Activated CD4-positive, alpha-beta memory T cell treated with anti-CD3 and anti-CD28 coated beads, Interleukin-2, amount 10 ng/mL, durations not matched to agents 7 days and 5 days (primary cell): ENCODE data around the gene TMEM89. TPM values are rescaled to one million over a fixed set of nuclear protein-coding genes. Genes with fewer than 3 reads are reported as not detected.

Experiments
- CTCF ChIA-PET: fragments of 350-600 bp; sonication (Branson Sonifier 250); formaldehyde crosslinking; loops from one replicate; lab custom pipeline; 2021; ENCODE audit warnings: antibody characterized with exemption, inconsistent platforms; lab: Charles Lee
- POLR2A ChIA-PET: fragments of 350-600 bp; sonication (Branson Sonifier 250); formaldehyde crosslinking; loops from one replicate; lab custom pipeline; 2021; ENCODE audit warnings: antibody characterized with exemption; lab: Charles Lee
- DNase-seq: peaks from one replicate; pipeline ENCODE4 v3.0.0-alpha.2; 2020
- H3K27ac Mint-ChIP-seq: one replicate; pipeline ENCODE4 v1.8.0; 2021; ENCODE audit warnings: mild to moderate bottlenecking, mixed read lengths
- H3K27me3 Mint-ChIP-seq: one replicate; pipeline ENCODE4 v1.8.0; 2021; ENCODE audit warnings: mixed read lengths
- H3K36me3 Mint-ChIP-seq: one replicate; pipeline ENCODE4 v1.8.0; 2021; ENCODE audit warnings: low read depth, mixed read lengths
- H3K4me1 Mint-ChIP-seq: one replicate; pipeline ENCODE4 v1.8.0; 2021; ENCODE audit warnings: mixed read lengths
- H3K4me3 Mint-ChIP-seq: one replicate; pipeline ENCODE4 v1.8.0; 2021; ENCODE audit warnings: mild to moderate bottlenecking, mixed read lengths
- H3K9me3 Mint-ChIP-seq: one replicate; pipeline ENCODE4 v1.8.0; 2021; ENCODE audit warnings: mixed read lengths
- total RNA-seq, 2 experiments: library from RNA; stranded (reverse); gene quantifications; one replicate each; pipeline ENCODE4 v1.2.3, GENCODE V29; 2021

The TMEM89 gene
- total RNA-seq, 2 experiments from 2014 or later, result not detected

DNA sequence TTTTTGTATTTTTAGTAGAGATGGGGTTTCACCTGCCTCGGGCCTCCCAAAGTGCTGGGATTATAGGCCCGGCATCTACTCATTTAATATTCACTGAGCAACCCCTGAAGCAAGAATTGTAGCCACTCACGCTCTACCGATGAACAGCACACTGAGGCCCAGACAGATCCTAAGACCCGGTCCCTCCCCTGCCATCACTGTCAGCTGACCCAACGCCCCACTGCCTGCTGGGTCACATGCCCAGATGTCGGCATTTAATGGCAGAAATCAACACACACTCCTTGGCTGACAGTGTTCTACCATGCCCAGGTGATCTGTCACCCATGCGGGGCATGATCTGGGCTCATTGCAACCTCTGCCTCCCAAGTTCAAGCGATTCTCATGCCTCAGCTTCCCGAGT is 3.2 kb upstream of the TMEM89 start:
- peaks cover 44% of the 10 kb centered on the region for H3K36me3 Mint-ChIP-seq
- DNase-seq, result no peak
- no peak overlapping the region for H3K4me3 Mint-ChIP-seq
- POLR2A ChIA-PET, result interaction anchor here (2.4 kb wide), 1 partner anchor 10 kb away, joined by 13 read pairs; the partner anchor contains the start of gene SLC26A6
- CTCF ChIA-PET, result interaction anchor here (0.6 to 1.1 kb wide), 2 partner anchors 9 to 11 kb away, joined by 3 to 4 read pairs; partner anchors contain the start of gene SLC26A6
- H3K27ac Mint-ChIP-seq, result no peak overlapping the region
- H3K27me3 Mint-ChIP-seq, result no peaks in the 10 kb centered on the region
- no peaks in the 10 kb centered on the region for H3K9me3 Mint-ChIP-seq
- H3K4me1 Mint-ChIP-seq, result peaks cover 11% of the 10 kb centered on the region

DNA sequence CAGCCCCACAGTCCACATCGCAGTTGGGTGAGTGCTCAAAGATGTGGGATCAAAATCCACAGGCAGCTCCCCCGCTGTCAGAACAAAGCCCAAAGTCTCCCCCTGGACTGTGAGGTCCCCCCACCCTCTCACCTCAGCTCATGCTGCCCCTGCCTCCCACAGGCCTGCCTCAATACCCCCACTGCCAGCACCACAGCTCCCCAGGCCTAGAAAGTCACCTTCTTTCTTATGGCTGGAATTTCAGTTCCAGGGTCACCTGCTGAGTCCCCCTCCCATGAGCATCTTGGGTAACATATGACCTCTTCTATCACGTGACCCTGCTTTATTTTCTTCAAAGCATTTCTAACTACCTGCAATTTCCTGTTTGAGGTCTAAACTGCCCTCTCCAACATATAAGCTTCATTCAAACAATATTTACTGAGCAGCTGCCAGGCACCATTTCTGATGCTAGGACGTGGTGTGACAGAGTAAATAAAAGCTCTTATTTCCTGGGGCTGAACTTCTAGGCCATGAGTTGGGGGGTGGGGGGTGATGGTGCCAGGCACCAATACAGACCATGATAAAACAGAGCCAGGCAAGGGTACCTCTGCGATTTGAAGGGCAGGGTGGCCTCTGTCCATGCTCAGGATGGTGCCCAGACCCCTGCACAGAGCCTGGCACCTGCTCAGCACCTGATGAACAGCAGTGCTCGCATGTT is 2.4 kb upstream of the TMEM89 start:
- no peak for DNase-seq
- H3K27ac Mint-ChIP-seq, result peak overlapping the region; percentile 45
- no peaks in the 10 kb centered on the region for H3K27me3 Mint-ChIP-seq
- no peak overlapping the region for H3K4me3 Mint-ChIP-seq
- peaks cover 11% of the 10 kb centered on the region for H3K4me1 Mint-ChIP-seq
- H3K36me3 Mint-ChIP-seq, result peaks cover 37% of the 10 kb centered on the region
- H3K9me3 Mint-ChIP-seq, result no peaks in the 10 kb centered on the region
- ChIA-PET POLR2A (interaction anchor here (0.9 to 2.4 kb wide), 4 partner anchors 9 to 11 kb away, joined by 3 to 13 read pairs (median 4); partner anchors contain the start of gene SLC26A6), CTCF (interaction anchor here (0.5 to 1.2 kb wide), 5 partner anchors 10 to 223 kb away, joined by 3 to 4 read pairs (median 3); partner anchors contain the start of genes SLC26A6 and UQCRC1)

DNA sequence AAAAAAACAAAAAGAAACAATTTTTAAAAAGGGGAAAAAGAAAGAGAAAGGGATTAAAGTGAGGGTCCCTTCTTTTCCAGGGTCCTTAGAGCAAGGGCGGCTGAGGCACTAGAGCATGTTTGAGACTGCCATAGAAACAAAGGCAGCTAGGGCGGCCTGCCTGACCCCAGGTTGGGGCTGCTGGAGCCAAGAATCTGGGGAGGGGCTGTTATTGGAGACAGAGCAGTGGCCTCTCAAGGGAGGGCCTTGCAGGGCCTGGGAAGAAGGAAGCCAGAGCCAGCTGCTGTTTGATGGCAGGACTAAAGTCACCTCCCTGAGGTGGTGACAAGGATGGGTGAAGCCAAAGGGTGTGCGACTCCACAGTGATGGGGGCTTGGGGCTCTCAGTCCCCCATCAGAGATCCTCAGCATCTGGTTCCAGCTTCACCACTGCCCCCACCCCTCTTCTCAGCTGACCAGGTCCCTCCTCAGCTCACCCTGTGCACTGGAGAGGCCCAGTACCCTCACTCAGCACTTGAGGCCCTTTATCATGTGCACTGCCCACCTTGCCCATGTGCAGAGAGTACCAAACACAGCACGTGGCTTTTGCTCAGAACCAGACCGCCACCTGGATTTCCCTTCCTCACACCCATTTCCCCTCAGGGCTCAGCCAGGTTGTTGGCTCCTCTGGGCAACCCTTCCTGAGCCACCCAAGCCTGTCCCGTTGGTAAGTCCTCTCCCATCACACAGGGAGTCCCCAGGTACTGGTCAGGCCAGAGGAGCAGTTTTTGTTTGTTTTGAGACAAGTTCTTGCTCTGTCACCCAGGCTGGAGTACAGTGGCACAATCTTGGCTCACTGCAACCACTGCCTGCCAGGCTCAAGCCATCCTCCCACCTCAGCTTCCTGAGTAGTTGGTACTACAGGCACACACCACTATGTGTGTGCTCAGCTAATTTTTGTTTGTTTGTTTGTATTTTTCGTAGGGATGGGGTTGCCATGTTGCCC is 1.7 kb downstream of the TMEM89 start:
- Mint-ChIP-seq H3K4me3 (no peak overlapping the region), H3K9me3 (peaks cover 18% of the 10 kb centered on the region), H3K27ac (no peak overlapping the region), H3K4me1 (peaks cover 10% of the 10 kb centered on the region), H3K36me3 (peaks cover 29% of the 10 kb centered on the region), H3K27me3 (no peaks in the 10 kb centered on the region)
- no peak for DNase-seq
- ChIA-PET POLR2A (interaction anchor here (1.2 kb wide), 1 partner anchor 10 kb away, joined by 3 read pairs; the partner anchor contains the start of gene UQCRC1), CTCF (no interaction called here)

DNA sequence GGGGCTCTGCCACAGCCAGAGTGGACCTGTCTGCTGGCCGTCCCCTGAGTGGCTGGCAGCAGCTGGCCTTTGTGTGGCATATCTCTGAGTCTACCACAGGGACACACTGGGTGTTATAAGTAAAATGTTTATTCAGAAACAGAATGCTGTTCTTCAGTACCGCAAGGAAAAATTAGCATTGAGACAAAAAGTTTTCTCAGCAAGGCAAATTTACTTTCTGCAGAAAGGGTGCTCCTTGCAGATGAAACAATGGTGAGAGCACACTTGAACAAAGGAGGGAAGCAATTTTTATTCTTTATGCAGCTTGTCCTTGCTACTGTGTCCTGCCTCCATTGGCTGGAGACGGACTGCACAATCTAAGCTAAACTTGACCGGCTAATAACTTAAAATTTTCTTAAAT is 4.0 kb downstream of the TMEM89 start:
- Mint-ChIP-seq H3K27me3 (no peaks in the 10 kb centered on the region), H3K27ac (no peak overlapping the region), H3K4me3 (no peak overlapping the region), H3K36me3 (peaks cover 26% of the 10 kb centered on the region), H3K4me1 (peaks cover 13% of the 10 kb centered on the region), H3K9me3 (peaks cover 18% of the 10 kb centered on the region)
- POLR2A ChIA-PET, result no interaction called here
- CTCF ChIA-PET, result interaction anchor here (0.6 kb wide), 1 partner anchor 8 kb away, joined by 3 read pairs; the partner anchor contains the start of gene UQCRC1
- DNase-seq, result no peak

DNA sequence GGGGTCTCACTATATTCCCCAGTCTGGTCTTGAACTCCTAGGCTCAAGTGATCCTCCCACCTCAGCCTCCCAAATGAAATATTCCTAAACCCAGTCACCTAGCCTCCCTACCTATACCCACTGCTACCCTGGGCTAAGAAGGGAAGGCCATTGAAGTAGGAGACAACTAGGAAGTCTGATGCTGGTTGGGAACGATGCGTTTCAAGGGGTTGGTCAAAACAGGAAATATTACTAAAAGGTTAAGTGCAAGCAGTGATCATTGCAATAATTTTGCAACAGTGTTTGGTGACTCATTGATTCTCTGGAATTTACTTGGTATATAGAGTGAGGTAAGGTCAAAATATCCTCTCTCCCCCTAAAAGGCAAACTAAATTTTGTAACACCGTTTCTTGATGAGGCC is 7.5 kb downstream of the TMEM89 start:
- peaks cover 18% of the 10 kb centered on the region for H3K9me3 Mint-ChIP-seq
- H3K27ac Mint-ChIP-seq, result peak overlapping the region; percentile 79
- no peak for DNase-seq
- ChIA-PET POLR2A (interaction anchor here (1.1 kb wide), 1 partner anchor 10 kb away, joined by 3 read pairs; no protein-coding TSS in a partner anchor), CTCF (interaction anchor here (0.7 to 2.2 kb wide), 2 partner anchors 213 to 850 kb away, joined by 3 to 10 read pairs; no protein-coding TSS in a partner anchor)
- H3K4me1 Mint-ChIP-seq, result peaks cover 21% of the 10 kb centered on the region
- no peak overlapping the region for H3K4me3 Mint-ChIP-seq
- no peaks in the 10 kb centered on the region for H3K27me3 Mint-ChIP-seq
- peaks cover 19% of the 10 kb centered on the region for H3K36me3 Mint-ChIP-seq

DNA sequence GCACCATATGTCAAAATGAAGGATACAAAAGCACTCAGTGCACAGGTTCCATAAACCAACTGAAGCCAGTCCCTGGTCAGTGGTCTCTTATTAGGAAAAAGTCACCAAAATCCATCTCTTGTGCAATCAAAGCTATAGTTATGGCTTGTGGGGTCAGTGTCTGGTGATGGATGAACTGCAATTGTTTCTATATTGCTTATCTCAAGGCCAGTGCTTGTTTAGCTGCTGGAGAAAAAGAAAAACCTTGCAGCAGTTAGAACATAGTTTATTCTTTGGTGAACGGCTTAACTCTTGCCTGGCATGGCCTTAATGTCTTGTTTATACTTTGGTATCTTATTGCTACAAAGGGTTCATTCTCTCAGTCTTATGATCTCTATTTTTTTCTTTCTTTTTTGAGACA is 9.3 kb downstream of the TMEM89 start:
- no peak overlapping the region for H3K4me3 Mint-ChIP-seq
- H3K27ac Mint-ChIP-seq, result no peak overlapping the region
- peaks cover 4% of the 10 kb centered on the region for H3K9me3 Mint-ChIP-seq
- CTCF ChIA-PET, result interaction anchor here (0.6 to 4.8 kb wide), 6 partner anchors 23 to 580 kb away, joined by 3 to 27 read pairs (median 4); partner anchors contain the start of genes SLC26A6 and WDR6
- POLR2A ChIA-PET, result interaction anchor here (1.6 kb wide), 1 partner anchor 10 kb away, joined by 5 read pairs; no protein-coding TSS in a partner anchor
- DNase-seq, result no peak
- peaks cover 34% of the 10 kb centered on the region for H3K4me1 Mint-ChIP-seq
- peaks cover 18% of the 10 kb centered on the region for H3K36me3 Mint-ChIP-seq
- H3K27me3 Mint-ChIP-seq, result no peaks in the 10 kb centered on the region

DNA sequence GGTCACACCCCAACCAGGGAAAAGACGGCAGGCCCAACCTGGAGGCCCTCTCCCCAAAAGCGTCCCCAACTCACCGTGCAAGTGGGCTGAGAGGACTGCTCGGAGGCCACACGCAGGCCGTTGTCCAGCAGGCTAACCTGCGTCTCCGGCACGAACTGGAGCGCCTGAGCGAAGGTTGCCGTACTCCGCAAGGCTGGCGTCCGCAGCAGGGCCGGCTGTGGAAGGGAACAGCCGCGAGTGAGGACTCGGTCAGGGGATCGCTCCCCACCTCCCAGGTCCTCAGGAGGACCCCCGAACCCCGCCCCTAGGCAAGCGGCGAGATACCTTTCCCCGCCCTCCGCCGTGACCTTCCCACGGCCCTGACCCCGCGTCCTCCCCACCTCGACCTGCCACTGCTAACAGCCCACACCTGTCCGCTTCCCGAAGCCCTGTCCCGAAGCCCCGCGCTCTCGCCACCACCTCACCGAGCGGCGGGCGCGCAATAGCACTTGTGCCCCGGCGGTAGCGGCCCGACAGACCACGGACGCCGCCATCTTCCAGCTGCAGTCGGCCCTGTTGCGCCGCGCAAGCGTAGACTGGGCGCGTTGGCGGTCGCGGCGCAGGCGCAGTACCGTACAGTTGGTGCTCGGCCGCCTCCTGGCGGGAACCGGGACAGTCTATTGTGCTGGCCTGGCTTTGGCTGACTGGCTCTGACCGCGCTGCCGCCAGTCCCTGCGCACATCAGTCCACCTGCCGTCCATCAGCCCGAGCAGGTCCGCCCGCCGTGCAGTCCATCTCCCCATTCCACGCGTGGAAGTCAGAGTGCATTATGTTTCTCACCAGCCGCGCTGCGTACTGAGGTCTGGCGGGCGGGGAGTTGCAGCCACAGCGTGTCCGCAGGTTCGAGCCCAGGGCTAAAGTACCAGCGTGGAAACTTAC is 12.2 kb downstream of the TMEM89 start, which contains the start of gene UQCRC1:
UQCRC1 (minus strand) TSS at position 559 of the 918 bp plus-strand sequence; CDS start at position 533, 26 bp downstream.
- DNase-seq, result peak; percentile 94
- H3K27ac Mint-ChIP-seq, result peak within 1 kb of the TSS; percentile 95
- H3K4me1 Mint-ChIP-seq, result peaks cover 31% of the 10 kb centered on the region
- no peaks in the 10 kb centered on the region for H3K27me3 Mint-ChIP-seq
- peaks cover 29% of the 10 kb centered on the region for H3K36me3 Mint-ChIP-seq
- ChIA-PET CTCF (interaction anchor here (0.6 to 4.8 kb wide), 9 partner anchors 8 to 208 kb away, joined by 3 to 27 read pairs (median 4); partner anchors contain the start of genes CELSR3, SLC26A6 and TMEM89), POLR2A (interaction anchor here (0.8 to 1.5 kb wide), 4 partner anchors 10 to 363 kb away, joined by 3 to 9 read pairs (median 3); partner anchors contain the start of gene SLC26A6)
- peak within 1 kb of the TSS; percentile 99 for H3K4me3 Mint-ChIP-seq
- H3K9me3 Mint-ChIP-seq, result no peaks in the 10 kb centered on the region

DNA sequence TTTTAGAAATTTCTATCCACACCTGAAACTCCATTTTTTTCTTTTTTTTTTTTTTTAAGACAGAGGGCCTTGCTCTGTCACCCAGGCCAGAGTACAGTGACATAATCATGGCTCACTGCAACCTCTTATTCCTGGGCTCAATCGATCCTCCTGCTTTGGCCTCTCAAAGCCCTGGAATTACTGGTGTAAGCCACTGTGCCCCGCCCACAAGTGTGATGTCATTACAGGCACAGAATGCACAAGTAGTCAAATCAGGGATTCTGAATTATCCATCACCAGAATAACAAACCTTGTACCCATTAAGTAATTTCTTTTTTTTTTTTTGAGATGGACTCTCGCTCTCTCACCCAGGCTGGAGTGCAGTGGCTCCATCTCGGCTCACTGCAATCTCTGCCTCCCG is 14.1 kb downstream of the TMEM89 start:
- H3K27me3 Mint-ChIP-seq, result no peaks in the 10 kb centered on the region
- H3K4me3 Mint-ChIP-seq, result no peak overlapping the region
- H3K4me1 Mint-ChIP-seq, result peaks cover 20% of the 10 kb centered on the region
- ChIA-PET CTCF (no interaction called here), POLR2A (no interaction called here)
- DNase-seq, result no peak
- peaks cover 44% of the 10 kb centered on the region for H3K36me3 Mint-ChIP-seq
- no peaks in the 10 kb centered on the region for H3K9me3 Mint-ChIP-seq
- H3K27ac Mint-ChIP-seq, result no peak overlapping the region

DNA sequence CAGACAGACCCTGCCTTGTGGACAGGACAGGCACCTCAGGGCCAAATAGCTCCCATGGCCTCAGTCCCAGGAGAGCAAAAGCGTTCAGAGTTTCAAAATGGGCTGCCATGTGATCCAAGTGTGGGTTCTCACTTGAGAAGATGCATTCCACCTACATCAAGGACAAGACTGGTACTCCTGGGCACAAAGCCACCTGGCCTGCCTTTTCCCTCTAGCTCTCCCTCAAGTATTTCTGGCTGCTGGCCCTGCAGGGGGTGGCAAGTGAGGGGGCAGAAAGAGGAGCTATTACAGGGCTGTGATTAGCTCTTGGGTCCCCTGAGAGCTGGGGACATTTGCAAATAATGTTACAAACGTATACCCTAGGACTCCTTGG is 20.0 kb downstream of the TMEM89 start:
- POLR2A ChIA-PET, result interaction anchor here (1.4 kb wide), 1 partner anchor 11 kb away, joined by 5 read pairs; no protein-coding TSS in a partner anchor
- no peak for DNase-seq
- Mint-ChIP-seq H3K27me3 (no peaks in the 10 kb centered on the region), H3K36me3 (peaks cover 66% of the 10 kb centered on the region), H3K4me3 (no peak overlapping the region), H3K27ac (no peak overlapping the region), H3K9me3 (no peaks in the 10 kb centered on the region), H3K4me1 (no peaks in the 10 kb centered on the region)
- CTCF ChIA-PET, result no interaction called here

DNA sequence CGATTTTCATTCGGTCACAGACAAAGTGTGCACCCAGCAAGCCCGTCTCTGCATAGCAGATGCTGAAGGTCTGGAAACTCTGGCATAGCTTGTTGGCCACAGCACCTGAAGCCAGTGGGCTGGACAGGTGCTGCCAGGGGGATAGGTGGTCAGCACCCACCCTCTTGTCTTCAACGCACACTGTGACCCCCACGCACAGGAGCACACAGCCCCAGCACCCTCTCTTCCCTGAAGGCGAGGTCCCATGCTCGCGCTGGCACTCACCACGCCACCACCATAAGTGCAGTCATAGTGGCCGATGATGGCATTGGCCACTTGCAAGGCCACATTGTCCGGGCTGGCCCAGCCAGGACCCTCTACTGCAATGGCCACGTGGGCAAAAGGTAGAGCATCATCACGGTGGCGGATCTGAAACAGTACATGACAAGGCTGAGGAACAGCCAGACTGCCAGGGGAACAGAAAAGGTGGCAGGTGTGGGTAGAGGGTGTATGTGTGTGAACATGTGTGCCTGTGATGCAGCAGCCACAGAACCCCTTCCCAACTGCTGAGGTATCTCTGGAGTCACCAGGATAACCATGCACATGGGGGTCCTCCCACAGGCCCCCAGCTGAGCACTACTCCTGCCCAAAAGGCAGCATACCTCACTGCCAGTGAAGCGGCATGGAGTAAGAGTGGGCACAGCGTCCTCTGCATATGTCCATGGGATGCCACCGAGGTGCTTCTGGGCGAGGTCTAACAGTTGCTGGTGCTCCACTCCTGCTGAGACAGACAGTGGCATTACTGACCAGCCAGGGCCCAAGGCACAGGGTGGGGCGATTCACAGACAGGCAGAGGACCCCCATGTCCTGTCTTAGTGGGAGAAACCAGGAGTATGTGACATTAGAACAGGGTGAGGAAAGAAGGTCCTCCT is 20.6 kb downstream of the TMEM89 start:
- ChIA-PET CTCF (no interaction called here), POLR2A (interaction anchor here (1.4 kb wide), 1 partner anchor 12 kb away, joined by 5 read pairs; no protein-coding TSS in a partner anchor)
- peaks cover 65% of the 10 kb centered on the region for H3K36me3 Mint-ChIP-seq
- no peak overlapping the region for H3K27ac Mint-ChIP-seq
- peaks cover 3% of the 10 kb centered on the region for H3K27me3 Mint-ChIP-seq
- H3K4me1 Mint-ChIP-seq, result peaks cover 2% of the 10 kb centered on the region
- no peak for DNase-seq
- no peaks in the 10 kb centered on the region for H3K9me3 Mint-ChIP-seq
- no peak overlapping the region for H3K4me3 Mint-ChIP-seq
